Stimulated activated CD4-positive, alpha-beta T cell treated with anti-CD3 and anti-CD28 coated beads, TNF-alpha, amount 100 ng/mL, for 4 hours (primary cell): ENCODE measurements around the gene SCN9A.
"Not testable (repeated sequence)": the region's sequence is repeated elsewhere in the genome, so short reads cannot be mapped to it uniquely, and the experiment has no call there.

Source experiments
- DNase-seq, 3 experiments: peaks; one replicate each; pipeline ENCODE4 v3.0.0-alpha.2; 2020; ENCODE audit warnings: low read depth in 3 of 3

SCN9A gene

GRCh38 chr2:166334805-166335204 is 40.9 kb downstream of the SCN9A start:
- DNase-seq = no peak

- no peak for DNase-seq
These were observed 41.9 kb downstream of the SCN9A start for GRCh38 chr2:166333801-166334200.

GRCh38 chr2:166332106-166332505 is 43.6 kb downstream of the SCN9A start:
- no peak for DNase-seq

- no peak for DNase-seq
These were observed 44.3 kb downstream of the SCN9A start for GRCh38 chr2:166331468-166331867.

- no peak for DNase-seq
These were observed 46.3 kb downstream of the SCN9A start for GRCh38 chr2:166329465-166329864.

GRCh38 chr2:166328147-166328546 is 47.6 kb downstream of the SCN9A start:
- DNase-seq = no peak

- no peak for DNase-seq
These were observed 54.7 kb downstream of the SCN9A start for GRCh38 chr2:166321076-166321475.

- DNase-seq = no peak
These were observed 61.6 kb downstream of the SCN9A start for GRCh38 chr2:166314022-166314759.

- DNase-seq = not testable (repeated sequence)
These were observed 62.9 kb downstream of the SCN9A start for GRCh38 chr2:166312863-166313262.

GRCh38 chr2:166307326-166307725 is 68.4 kb downstream of the SCN9A start:
- DNase-seq = no peak

- DNase-seq = no peak
These were observed 71.1 kb downstream of the SCN9A start for GRCh38 chr2:166304656-166305055.

GRCh38 chr2:166302036-166302435 is 73.7 kb downstream of the SCN9A start:
- DNase-seq = no peak

GRCh38 chr2:166297951-166298350 is 77.8 kb downstream of the SCN9A start:
- no peak for DNase-seq

GRCh38 chr2:166293984-166294383 is 81.8 kb downstream of the SCN9A start:
- no peak for DNase-seq

GRCh38 chr2:166285215-166285614 is 90.5 kb downstream of the SCN9A start:
- no peak for DNase-seq

GRCh38 chr2:166284359-166284758 is 91.4 kb downstream of the SCN9A start:
- no peak for DNase-seq

GRCh38 chr2:166282154-166282553 is 93.6 kb downstream of the SCN9A start:
- no peak for DNase-seq

GRCh38 chr2:166278856-166279255 is 96.9 kb downstream of the SCN9A start:
- no peak for DNase-seq

- DNase-seq = no peak
These were observed 105.4 kb downstream of the SCN9A start for GRCh38 chr2:166270376-166270775.

- no peak for DNase-seq
These were observed 106.4 kb downstream of the SCN9A start for GRCh38 chr2:166269322-166269721.

- no peak for DNase-seq
These were observed 117.9 kb downstream of the SCN9A start for GRCh38 chr2:166257859-166258258.

- no peak for DNase-seq
These were observed 118.8 kb downstream of the SCN9A start for GRCh38 chr2:166256896-166257295.

GRCh38 chr2:166249318-166249717 is 126.4 kb downstream of the SCN9A start:
- DNase-seq = no peak

- no peak for DNase-seq
These were observed 128.8 kb downstream of the SCN9A start for GRCh38 chr2:166246901-166247300.
